H9 (cell line): ENCODE results near the gene UBE2D2. TPM values are rescaled to one million over a fixed set of nuclear protein-coding genes. Genes with fewer than 3 reads are reported as not detected.
A peak's percentile ranks its signal among the peaks of the same experiment; 100 is the strongest.
"Not testable (repeated sequence)": the region's sequence is repeated elsewhere in the genome, so short reads cannot be mapped to it uniquely, and the experiment has no call there.

ENCODE experiments used
- DNase-seq: peaks from one replicate; pipeline ENCODE4 v3.0.0-alpha.2; 2017
- H2AFZ ChIP-seq: one replicate; pipeline ENCODE4 v1.6.1; 2013; ENCODE audit warnings: mild to moderate bottlenecking, low read length, control low read depth, moderate library complexity
- H2AK5ac ChIP-seq: 2 replicates; pipeline ENCODE4 v1.6.1; 2013; ENCODE audit warnings: low read length, control low read depth, mixed read lengths; ENCODE audit not compliant: insufficient read length
- H2BK120ac ChIP-seq: one replicate; pipeline ENCODE4 v1.6.1; 2013; ENCODE audit warnings: low read depth, mild to moderate bottlenecking, low read length, control low read depth, inconsistent platforms; ENCODE audit not compliant: poor library complexity, severe bottlenecking
- H2BK12ac ChIP-seq: 2 replicates; pipeline ENCODE4 v1.6.1; 2013; ENCODE audit warnings: low read length, control low read depth, mixed read lengths, low read depth; ENCODE audit not compliant: insufficient read length
- H2BK15ac ChIP-seq: 2 replicates; pipeline ENCODE4 v1.6.1; 2013; ENCODE audit warnings: low read depth, low read length, control low read depth
- H2BK20ac ChIP-seq: one replicate; pipeline ENCODE4 v1.6.1; 2013; ENCODE audit warnings: low read depth, mild to moderate bottlenecking, low read length, control low read depth, inconsistent platforms; ENCODE audit not compliant: poor library complexity, severe bottlenecking
- H2BK5ac ChIP-seq: 2 replicates; pipeline ENCODE4 v1.6.1; 2013; ENCODE audit warnings: low read length, control low read depth, mixed read lengths; ENCODE audit not compliant: insufficient read length
- H3K14ac ChIP-seq: 2 replicates; pipeline ENCODE4 v1.6.1; 2013; ENCODE audit warnings: low read length, control low read depth; ENCODE audit not compliant: insufficient read depth
- H3K18ac ChIP-seq: 2 replicates; pipeline ENCODE4 v1.6.1; 2013; ENCODE audit warnings: low read depth, mild to moderate bottlenecking, mixed read lengths, low read length, control low read depth; ENCODE audit not compliant: insufficient read length
- H3K23ac ChIP-seq: 2 replicates; pipeline ENCODE4 v1.6.1; 2013; ENCODE audit warnings: low read length, control low read depth, mixed read lengths, low read depth; ENCODE audit not compliant: insufficient read length
- H3K23me2 ChIP-seq: 2 replicates; pipeline ENCODE4 v1.6.1; 2013; ENCODE audit warnings: low read depth, mild to moderate bottlenecking, mixed read lengths, low read length, control low read depth; ENCODE audit not compliant: insufficient read length, poor library complexity, severe bottlenecking
- H3K27ac ChIP-seq: 2 replicates; pipeline ENCODE4 v1.5.1; 2013; ENCODE audit warnings: low read length, control low read depth, mixed read lengths, low read depth; ENCODE audit not compliant: insufficient read length
- H3K27me3 ChIP-seq: 2 replicates; pipeline ENCODE4 v1.6.1; 2013; ENCODE audit warnings: low read length, control low read depth, inconsistent platforms; ENCODE audit not compliant: insufficient read depth
- H3K4ac ChIP-seq: 2 replicates; pipeline ENCODE4 v1.6.1; 2013; ENCODE audit warnings: low read depth, mild to moderate bottlenecking, control low read depth, inconsistent platforms, low read length, moderate library complexity
- H3K4me1 ChIP-seq: 2 replicates; pipeline ENCODE4 v1.6.1; 2013; ENCODE audit warnings: low read length, control low read depth, inconsistent platforms; ENCODE audit not compliant: insufficient read depth
- H3K4me2 ChIP-seq: 2 replicates; pipeline ENCODE4 v1.6.1; 2013; ENCODE audit warnings: low read length, control low read depth, mixed read lengths; ENCODE audit not compliant: insufficient read length, insufficient read depth
- H3K56ac ChIP-seq: 2 replicates; pipeline ENCODE4 v1.6.1; 2013; ENCODE audit warnings: low read depth, mild to moderate bottlenecking, mixed read lengths, low read length, control low read depth; ENCODE audit not compliant: insufficient read length
- H3K79me1 ChIP-seq: 2 replicates; pipeline ENCODE4 v1.6.1; 2013; ENCODE audit warnings: low read depth, mild to moderate bottlenecking, moderate library complexity, low read length, control low read depth, inconsistent platforms; ENCODE audit not compliant: insufficient read depth, poor library complexity, severe bottlenecking
- H3K79me2 ChIP-seq: 2 replicates; pipeline ENCODE4 v1.6.1; 2013; ENCODE audit warnings: low read length, control low read depth, inconsistent platforms; ENCODE audit not compliant: insufficient read depth
- H3K9ac ChIP-seq: 2 replicates; pipeline ENCODE4 v1.6.1; 2013; ENCODE audit warnings: low read length, control low read depth, mixed read lengths; ENCODE audit not compliant: insufficient read length; ENCODE audit errors: extremely low read depth
- H3K9me3 ChIP-seq: one replicate; pipeline ENCODE4 v1.6.1; 2013; ENCODE audit warnings: low read depth, low read length, inconsistent platforms; ENCODE audit not compliant: control insufficient read depth
- H3T11ph ChIP-seq: one replicate; pipeline ENCODE4 v1.6.1; 2013; ENCODE audit warnings: mild to moderate bottlenecking, low read length, control low read depth, inconsistent platforms
- H4K20me1 ChIP-seq: one replicate; pipeline ENCODE4 v1.6.1; 2013; ENCODE audit not compliant: control insufficient read depth, insufficient read length, insufficient read depth
- H4K5ac ChIP-seq: 2 replicates; pipeline ENCODE4 v1.6.1; 2013; ENCODE audit warnings: low read depth, mild to moderate bottlenecking, mixed read lengths, low read length, control low read depth; ENCODE audit not compliant: insufficient read length
- H4K8ac ChIP-seq: replicated peaks from 2 replicates; pipeline ENCODE4 v1.6.1; 2013; ENCODE audit warnings: low read length, control low read depth, mixed read lengths, low read depth; ENCODE audit not compliant: insufficient read length
- H4K91ac ChIP-seq: 2 replicates; pipeline ENCODE4 v1.6.1; 2013; ENCODE audit warnings: low read depth, mild to moderate bottlenecking, moderate library complexity, mixed read lengths, low read length, control low read depth; ENCODE audit not compliant: insufficient read length
- H3K27ac Mint-ChIP-seq, 3 experiments: 2 replicates in 2 of 3; 3 replicates in 1 of 3; pipeline ENCODE4 v1.8.0; 2020 to 2021; ENCODE audit warnings: mixed read lengths in 3 of 3, mild to moderate bottlenecking in 1 of 3, moderate library complexity in 1 of 3
- H3K27me3 Mint-ChIP-seq: 2 replicates; pipeline ENCODE4 v1.8.0; 2021; ENCODE audit warnings: low read depth, mild to moderate bottlenecking, moderate library complexity, mixed read lengths
- H3K36me3 Mint-ChIP-seq, 3 experiments: 2 replicates in 2 of 3; 3 replicates in 1 of 3; pipeline ENCODE4 v1.8.0; 2020 to 2021; ENCODE audit warnings: low read depth in 3 of 3, mixed read lengths in 3 of 3; ENCODE audit not compliant: insufficient read depth in 1 of 3
- H3K4me1 Mint-ChIP-seq, 2 experiments: 2 replicates each; pipeline ENCODE4 v1.8.0; 2020; ENCODE audit warnings: mixed read lengths in 2 of 2
- H3K4me3 Mint-ChIP-seq, 2 experiments: 2 replicates in 1 of 2; 3 replicates in 1 of 2; pipeline ENCODE4 v1.8.0; 2020 to 2021; ENCODE audit warnings: mild to moderate bottlenecking in 2 of 2, mixed read lengths in 2 of 2, moderate library complexity in 1 of 2
- H3K9me3 Mint-ChIP-seq, 2 experiments: 2 replicates in 1 of 2; 3 replicates in 1 of 2; pipeline ENCODE4 v1.8.0; 2020; ENCODE audit warnings: mild to moderate bottlenecking in 2 of 2, mixed read lengths in 2 of 2, moderate library complexity in 1 of 2
- WGBS: extraction: QIAGEN DNeasy Blood & Tissue Kit; methylation state at CpG from one replicate; pipeline ENCODE4 v1.1.7; 2013; ENCODE audit warnings: missing lambda C conversion rate, low lambda C conversion rate, mixed read lengths; ENCODE audit not compliant: insufficient read length; ENCODE audit errors: extremely low coverage; 5-methylcytosine and 5-hydroxymethylcytosine counted together
- total RNA-seq: library from RNA; stranded (reverse); gene quantifications from 2 replicates; pipeline ENCODE4 v1.2.1, GENCODE V29; 2021

Gene UBE2D2
- total RNA-seq, 1 experiment from 2014 or later = 236 TPM

DNA sequence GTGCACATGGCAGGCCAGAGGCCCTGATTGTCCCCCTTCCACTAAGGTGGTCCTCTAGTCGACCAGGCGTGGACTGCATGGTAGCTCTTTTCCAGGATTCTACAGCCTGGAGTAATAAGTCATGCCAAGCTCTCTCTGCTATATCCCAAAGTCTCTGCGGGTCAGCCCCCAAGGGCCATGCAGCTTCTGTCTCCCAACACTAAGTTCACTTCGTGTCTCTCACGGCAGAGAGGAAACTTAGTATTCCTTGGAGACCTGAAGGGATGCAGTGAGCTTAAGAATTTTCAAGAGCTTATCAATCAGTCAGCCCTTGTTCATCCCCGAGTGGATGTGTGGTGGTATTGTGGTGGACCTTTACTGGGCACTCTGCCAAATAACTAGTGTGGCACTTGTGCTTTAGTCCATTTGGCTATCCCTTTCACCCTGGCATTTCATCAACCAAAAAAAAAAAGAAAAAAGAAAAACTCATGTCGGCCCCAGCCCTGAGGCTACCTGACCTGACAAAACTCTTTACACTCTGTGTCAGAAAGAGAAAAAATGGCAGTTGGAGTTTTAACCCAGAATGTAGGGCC, 33.2 kb upstream of the UBE2D2 start:
- not testable (repeated sequence) for H3K79me1 ChIP-seq, H3K9ac ChIP-seq, H3K79me2 ChIP-seq, H2AK5ac ChIP-seq, H3K27ac ChIP-seq, H4K5ac ChIP-seq, H3K36me3 Mint-ChIP-seq, H3K4me3 Mint-ChIP-seq, H3K14ac ChIP-seq, H3K23ac ChIP-seq, H3K27me3 Mint-ChIP-seq, H2BK15ac ChIP-seq, H3K18ac ChIP-seq, H4K91ac ChIP-seq, H3K23me2 ChIP-seq, H3K9me3 ChIP-seq, H3K9me3 Mint-ChIP-seq, H3T11ph ChIP-seq, H3K4ac ChIP-seq, H3K56ac ChIP-seq, H2BK5ac ChIP-seq, H4K20me1 ChIP-seq, H2BK12ac ChIP-seq, H2BK120ac ChIP-seq, DNase-seq, H3K27me3 ChIP-seq, H3K4me2 ChIP-seq, H2BK20ac ChIP-seq, H4K8ac ChIP-seq, H2AFZ ChIP-seq
- Mint-ChIP-seq H3K27ac (peak overlapping the region in 2 of 3 experiments; percentile 35 to 52; a peak in 1 of 7 replicates), H3K4me1 (peaks cover 54 to 55% of the 10 kb centered on the region in 2 experiments)
- WGBS = no CpG with 5 or more reads among the region's 7 CpGs
- H3K4me1 ChIP-seq = peaks cover 11% of the 10 kb centered on the region; the same call in 1 of the 2 replicates

DNA sequence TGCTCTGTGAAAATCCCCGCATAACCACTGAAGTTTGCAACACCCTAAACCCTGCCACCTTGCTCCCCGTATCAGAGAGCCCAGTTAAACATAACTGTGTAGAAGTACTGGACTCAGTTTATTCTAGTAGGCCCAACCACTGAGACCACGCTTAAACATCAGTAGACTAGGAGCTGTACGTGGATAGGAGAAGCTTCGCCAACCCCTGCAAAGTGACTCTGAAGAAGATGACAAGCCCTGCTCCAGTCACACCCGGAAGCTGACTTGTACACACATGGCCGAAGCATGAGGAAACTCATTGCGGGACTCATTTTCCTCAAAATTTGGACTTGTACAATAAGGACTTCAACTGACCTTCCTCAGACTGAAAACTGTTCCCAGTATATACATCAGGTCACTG, 32.4 kb upstream of the UBE2D2 start:
- not testable (repeated sequence) for H3K9me3 Mint-ChIP-seq, H2BK5ac ChIP-seq, H3K23ac ChIP-seq, H3K36me3 Mint-ChIP-seq, H2BK120ac ChIP-seq, H3K14ac ChIP-seq, H3K79me2 ChIP-seq, DNase-seq, H2BK20ac ChIP-seq, H3T11ph ChIP-seq, H3K56ac ChIP-seq, H3K18ac ChIP-seq, H3K9ac ChIP-seq, H4K8ac ChIP-seq, H3K27ac ChIP-seq, H3K4me3 Mint-ChIP-seq, H3K9me3 ChIP-seq, H2BK12ac ChIP-seq, H3K27me3 Mint-ChIP-seq, H3K4ac ChIP-seq, H2BK15ac ChIP-seq, H3K4me2 ChIP-seq, H2AFZ ChIP-seq, H4K20me1 ChIP-seq, H3K27me3 ChIP-seq, H4K5ac ChIP-seq, H3K23me2 ChIP-seq, H2AK5ac ChIP-seq, H3K79me1 ChIP-seq, H4K91ac ChIP-seq
- Mint-ChIP-seq H3K27ac (peak overlapping the region in 1 of 3 experiments; percentile 24; a peak in 1 of 7 replicates), H3K4me1 (peaks cover 48 to 49% of the 10 kb centered on the region in 2 experiments)
- H3K4me1 ChIP-seq = peaks cover 11% of the 10 kb centered on the region; the same call in 1 of the 2 replicates
- no CpG with 5 or more reads among the region's 8 CpGs for WGBS
